ENCODE data around the gene LRRC27. TPM values are rescaled to one million over a fixed set of nuclear protein-coding genes. Genes with fewer than 3 reads are reported as not detected.

LRRC27 gene
- total RNA-seq, 6 donors from 2014 or later: 7.4 to 110 (median 15.1) TPM

DNA sequence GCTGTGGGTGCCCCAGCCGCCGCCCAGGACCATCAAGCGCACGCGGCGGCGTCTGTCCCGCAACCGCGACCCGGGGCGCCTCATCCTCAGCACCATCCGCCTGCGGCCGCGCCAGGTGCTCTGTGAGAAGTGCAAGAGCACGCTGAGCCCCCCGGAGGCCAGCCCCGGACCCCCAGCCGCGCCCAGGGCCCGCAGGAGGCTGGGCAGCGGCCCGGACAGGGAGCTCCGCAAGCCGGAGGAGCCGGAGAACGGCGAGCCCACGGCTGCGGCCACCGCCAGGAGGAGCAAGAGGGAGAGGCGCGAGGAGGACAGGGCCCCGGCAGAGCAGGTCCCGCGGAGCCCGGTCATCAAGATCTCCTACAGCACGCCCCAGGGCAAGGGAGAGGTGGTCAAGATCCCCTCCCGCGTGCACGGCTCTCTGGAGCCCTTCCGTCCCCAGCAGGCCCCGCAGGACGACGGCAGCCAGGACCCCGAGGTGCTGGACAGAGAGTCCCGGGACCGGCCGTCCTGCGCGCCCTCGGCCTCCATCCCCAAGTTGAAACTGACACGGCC, 73.0 kb downstream of the LRRC27 start:
- TF ChIP-seq POLR2AphosphoS5 (IDR thresholded peaks at IDR 0.05) (no peak), EP300 (IDR thresholded peaks at IDR 0.05) (no peak), POLR2A (IDR thresholded peaks at IDR 0.05) (no peak)
- TF ChIP-seq, protein P1, sequence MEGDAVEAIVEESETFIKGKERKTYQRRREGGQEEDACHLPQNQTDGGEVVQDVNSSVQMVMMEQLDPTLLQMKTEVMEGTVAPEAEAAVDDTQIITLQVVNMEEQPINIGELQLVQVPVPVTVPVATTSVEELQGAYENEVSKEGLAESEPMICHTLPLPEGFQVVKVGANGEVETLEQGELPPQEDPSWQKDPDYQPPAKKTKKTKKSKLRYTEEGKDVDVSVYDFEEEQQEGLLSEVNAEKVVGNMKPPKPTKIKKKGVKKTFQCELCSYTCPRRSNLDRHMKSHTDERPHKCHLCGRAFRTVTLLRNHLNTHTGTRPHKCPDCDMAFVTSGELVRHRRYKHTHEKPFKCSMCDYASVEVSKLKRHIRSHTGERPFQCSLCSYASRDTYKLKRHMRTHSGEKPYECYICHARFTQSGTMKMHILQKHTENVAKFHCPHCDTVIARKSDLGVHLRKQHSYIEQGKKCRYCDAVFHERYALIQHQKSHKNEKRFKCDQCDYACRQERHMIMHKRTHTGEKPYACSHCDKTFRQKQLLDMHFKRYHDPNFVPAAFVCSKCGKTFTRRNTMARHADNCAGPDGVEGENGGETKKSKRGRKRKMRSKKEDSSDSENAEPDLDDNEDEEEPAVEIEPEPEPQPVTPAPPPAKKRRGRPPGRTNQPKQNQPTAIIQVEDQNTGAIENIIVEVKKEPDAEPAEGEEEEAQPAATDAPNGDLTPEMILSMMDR (IDR thresholded peaks at IDR 0.05): no peak
- H3K4me1 ChIP-seq: peaks cover 56 to 74% (median 68%) of the 10 kb centered on the region in 4 donors
- H3K27me3 ChIP-seq: no peaks in the 10 kb centered on the region
- peak overlapping the region in 2 of 4 donors; percentile 42 to 72 for H3K27ac ChIP-seq
- peak in 1 of 2 donors; percentile 86 for DNase-seq
- no peak for ATAC-seq (ENCODE audit: low FRiP score in 2 of 2)
- WGBS, 2 donors: 92 to 96% methylated on average over 26 to 37 of the region's 54 CpGs
- H3K4me3 ChIP-seq: no peak overlapping the region
- H3K9me3 ChIP-seq: no peaks in the 10 kb centered on the region
- peaks cover 13 to 29% (median 24%) of the 10 kb centered on the region in 4 donors for H3K36me3 ChIP-seq

DNA sequence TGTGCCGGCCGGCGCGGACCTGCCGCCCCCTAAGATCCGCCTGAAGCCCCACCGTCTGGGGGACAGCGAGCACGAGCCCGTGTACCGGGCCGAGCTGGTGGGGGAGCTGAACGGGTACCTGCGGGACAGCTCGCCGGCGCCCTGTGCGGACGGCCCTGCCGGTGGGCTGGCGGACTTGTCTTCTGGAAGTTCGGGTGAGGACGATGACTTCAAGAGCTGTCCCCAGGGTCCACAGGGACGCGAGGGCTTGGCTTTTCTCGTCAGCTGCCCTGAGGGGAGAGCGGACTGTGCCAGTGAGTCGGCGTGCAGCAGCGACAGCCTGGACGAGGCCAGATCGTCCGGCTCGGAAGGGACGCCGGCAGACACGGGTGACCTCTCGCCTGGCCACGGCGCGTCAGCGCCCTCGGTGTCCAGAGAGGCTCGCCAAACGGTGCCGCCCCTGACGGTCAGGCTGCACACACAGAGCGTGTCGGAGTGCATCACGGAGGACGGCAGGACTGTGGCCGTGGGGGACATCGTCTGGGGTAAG, 73.5 kb downstream of the LRRC27 start:
- DNase-seq (peak in 1 of 2 donors; percentile 84), ATAC-seq (ENCODE audit: low FRiP score in 2 of 2) (no peak)
- TF ChIP-seq POLR2A (IDR thresholded peaks at IDR 0.05): no peak
- TF ChIP-seq POLR2AphosphoS5 (IDR thresholded peaks at IDR 0.05): no peak
- TF ChIP-seq EP300 (IDR thresholded peaks at IDR 0.05): no peak
- TF ChIP-seq, protein P1 (IDR thresholded peaks at IDR 0.05): no peak
- Histone ChIP-seq H3K36me3 (peaks cover 13 to 29% (median 24%) of the 10 kb centered on the region in 4 donors), H3K27me3 (no peaks in the 10 kb centered on the region), H3K4me3 (no peak overlapping the region), H3K9me3 (no peaks in the 10 kb centered on the region), H3K4me1 (peaks cover 53 to 74% (median 67%) of the 10 kb centered on the region in 4 donors), H3K27ac (peak overlapping the region in 2 of 4 donors; percentile 42 to 72)
- 95 to 97% methylated on average over 28 to 53 of the region's 53 CpGs for WGBS, 2 donors

DNA sequence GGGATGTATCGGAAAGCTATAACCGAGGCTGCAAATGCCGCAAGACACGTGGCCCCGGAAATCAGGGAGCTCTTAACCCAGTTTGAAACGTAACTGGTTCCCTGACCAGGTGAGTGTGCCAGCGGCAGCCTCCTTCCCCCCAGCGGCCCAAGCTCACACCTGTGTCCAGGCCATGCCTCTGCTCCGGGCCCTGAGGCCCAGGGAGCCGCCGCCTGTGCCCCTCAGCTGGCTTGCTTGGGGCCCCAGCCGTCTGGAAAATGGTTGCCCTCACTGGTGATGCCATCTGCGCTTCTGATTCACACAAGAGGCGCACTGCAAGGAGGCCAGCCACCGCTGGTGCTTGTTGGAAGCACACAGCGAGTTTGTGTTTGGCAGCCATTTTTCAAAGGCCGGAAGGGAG, 74.2 kb downstream of the LRRC27 start:
- ATAC-seq (ENCODE audit: low FRiP score in 2 of 2): no peak
- H3K4me3 ChIP-seq: no peak overlapping the region
- peak overlapping the region in 3 of 4 donors; percentile 90 to 93 (median 92) for H3K27ac ChIP-seq
- H3K9me3 ChIP-seq: no peaks in the 10 kb centered on the region
- peaks cover 13 to 29% (median 24%) of the 10 kb centered on the region in 4 donors for H3K36me3 ChIP-seq
- 85 to 95% methylated on average over 10 to 17 of the region's 17 CpGs for WGBS, 2 donors
- H3K27me3 ChIP-seq: no peaks in the 10 kb centered on the region
- peak in 1 of 2 donors; percentile 62 for DNase-seq
- H3K4me1 ChIP-seq: peaks cover 53 to 74% (median 67%) of the 10 kb centered on the region in 4 donors
- no peak for TF ChIP-seq POLR2A (IDR thresholded peaks at IDR 0.05)
- TF ChIP-seq, protein P1 (IDR thresholded peaks at IDR 0.05): no peak
- no peak for TF ChIP-seq POLR2AphosphoS5 (IDR thresholded peaks at IDR 0.05)
- TF ChIP-seq EP300 (IDR thresholded peaks at IDR 0.05): no peak

DNA sequence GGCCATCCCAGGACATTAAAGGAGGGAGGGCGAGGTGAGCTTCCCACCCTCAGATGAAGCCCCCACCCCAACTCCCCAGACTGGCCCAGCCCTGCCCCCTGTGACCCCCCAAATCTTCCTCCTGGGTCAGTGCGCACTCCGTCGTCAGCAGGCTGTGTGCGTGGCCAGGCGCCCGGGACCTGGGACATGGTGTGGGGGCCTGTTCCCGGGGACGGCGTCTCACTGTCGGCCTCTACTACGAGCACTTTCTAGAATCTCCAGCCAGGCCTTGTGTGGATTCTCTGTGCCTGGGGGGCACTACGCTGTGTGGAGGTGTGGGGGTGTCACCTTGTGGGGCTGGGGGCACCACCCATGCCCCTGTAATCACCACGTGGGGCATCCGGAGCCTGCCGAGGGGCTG, 74.8 kb downstream of the LRRC27 start:
- H3K36me3 ChIP-seq: peaks cover 13 to 29% (median 24%) of the 10 kb centered on the region in 4 donors
- H3K27me3 ChIP-seq: no peaks in the 10 kb centered on the region
- no peak overlapping the region for H3K4me3 ChIP-seq
- ATAC-seq (ENCODE audit: low FRiP score in 2 of 2): no peak
- TF ChIP-seq POLR2AphosphoS5 (IDR thresholded peaks at IDR 0.05) (no peak), EP300 (IDR thresholded peaks at IDR 0.05) (no peak), POLR2A (IDR thresholded peaks at IDR 0.05) (no peak)
- TF ChIP-seq, protein P1 (IDR thresholded peaks at IDR 0.05): no peak
- 83 to 93% methylated on average over 1 to 16 of the region's 16 CpGs for WGBS, 2 donors
- H3K4me1 ChIP-seq: peaks cover 54 to 74% (median 67%) of the 10 kb centered on the region in 4 donors
- H3K9me3 ChIP-seq: no peaks in the 10 kb centered on the region
- peak overlapping the region; percentile 89 to 93 (median 91) for H3K27ac ChIP-seq
- no peak for DNase-seq
